Endodermal cell (in vitro differentiated cells): ENCODE data around the gene OR10V1. TPM values are rescaled to one million over a fixed set of nuclear protein-coding genes. Genes with fewer than 3 reads are reported as not detected.

Experiments
- DNase-seq: peaks from one replicate; pipeline ENCODE4 v3.0.0-alpha.2; 2017
- H3K27ac ChIP-seq: 2 replicates; pipeline ENCODE4 v1.5.1; 2013; ENCODE audit warnings: mild to moderate bottlenecking, low read depth, low read length, moderate library complexity
- H3K27me3 ChIP-seq: 2 replicates; pipeline ENCODE4 v1.6.1; 2013; ENCODE audit warnings: mild to moderate bottlenecking, low read length, moderate library complexity; ENCODE audit not compliant: insufficient read depth, control insufficient read depth, poor library complexity, severe bottlenecking
- H3K36me3 ChIP-seq: 2 replicates; pipeline ENCODE4 v1.7.0; 2013; ENCODE audit warnings: mild to moderate bottlenecking, low read length, moderate library complexity; ENCODE audit not compliant: control insufficient read depth, insufficient read depth
- H3K4me1 ChIP-seq: one replicate; pipeline ENCODE4 v1.7.0; 2013; ENCODE audit warnings: low read length; ENCODE audit not compliant: control insufficient read depth, insufficient read depth
- H3K4me3 ChIP-seq: 2 replicates; pipeline ENCODE4 v1.5.1; 2013; ENCODE audit warnings: mild to moderate bottlenecking, low read length, moderate library complexity
- H3K9ac ChIP-seq: 2 replicates; pipeline ENCODE4 v1.6.1; 2013; ENCODE audit warnings: mild to moderate bottlenecking, low read length, moderate library complexity; ENCODE audit not compliant: poor library complexity, severe bottlenecking; ENCODE audit errors: extremely low read depth
- H3K9me3 ChIP-seq: 2 replicates; pipeline ENCODE4 v1.6.1; 2013; ENCODE audit warnings: mild to moderate bottlenecking, low read length, moderate library complexity; ENCODE audit not compliant: control insufficient read depth
- H3K27ac Mint-ChIP-seq: 2 replicates; pipeline ENCODE4 v1.8.0; 2020; ENCODE audit warnings: mixed read lengths
- H3K27me3 Mint-ChIP-seq: 2 replicates; pipeline ENCODE4 v1.8.0; 2021; ENCODE audit warnings: mild to moderate bottlenecking, mixed read lengths; ENCODE audit not compliant: insufficient read depth
- H3K36me3 Mint-ChIP-seq: 2 replicates; pipeline ENCODE4 v1.8.0; 2020; ENCODE audit warnings: low read depth, mixed read lengths
- H3K4me1 Mint-ChIP-seq: 2 replicates; pipeline ENCODE4 v1.8.0; 2020; ENCODE audit warnings: mixed read lengths
- H3K4me3 Mint-ChIP-seq: 2 replicates; pipeline ENCODE4 v1.8.0; 2020; ENCODE audit warnings: mild to moderate bottlenecking, moderate library complexity, mixed read lengths
- H3K9me3 Mint-ChIP-seq: 2 replicates; pipeline ENCODE4 v1.8.0; 2020; ENCODE audit warnings: mild to moderate bottlenecking, mixed read lengths
- CTCF ChIP-seq: fragments of 200-600 bp; sonication (generic); conservative IDR thresholded peaks from 2 replicates; pipeline ENCODE4 v1.5.0; 2021; ENCODE audit warnings: antibody characterized with exemption, mild to moderate bottlenecking
- WGBS, 2 experiments: methylation state at CpG; one replicate each; pipeline versions ENCODE4 v1.1.5 to v1.1.7; 2013; ENCODE audit warnings: missing lambda C conversion rate in 2 of 2, mixed read lengths in 1 of 2; ENCODE audit not compliant: insufficient coverage in 1 of 2, insufficient read length in 1 of 2; 5-methylcytosine and 5-hydroxymethylcytosine counted together
- total RNA-seq, 2 donors: library from RNA; stranded (reverse); fragmentation: NEBNext Ultra II Directional in 1 of 2; extraction: Animal tissue kit (Norgen Biotek cat#: 25700) in 1 of 2; gene quantifications; 2 replicates in 1 of 2; 3 replicates in 1 of 2; pipeline ENCODE4 v1.2.1, GENCODE V29; 2021

Gene OR10V1
- total RNA-seq, 2 donors from 2014 or later: not detected

GRCh38 chr11:59666969-59667368 lies 46.7 kb downstream of the OR10V1 start:
- Histone ChIP-seq H3K27me3 (no peaks in the 10 kb centered on the region), H3K9me3 (no peaks in the 10 kb centered on the region), H3K9ac (no peak overlapping the region), H3K4me1 (no peaks in the 10 kb centered on the region), H3K4me3 (peak overlapping the region; percentile 94), H3K36me3 (peaks cover 52% of the 10 kb centered on the region), H3K27ac (no peak overlapping the region)
- no peak for DNase-seq
- Mint-ChIP-seq H3K9me3 (no peaks in the 10 kb centered on the region), H3K4me1 (peaks cover 18% of the 10 kb centered on the region), H3K27ac (no peak overlapping the region), H3K27me3 (no peaks in the 10 kb centered on the region), H3K4me3 (no peak overlapping the region), H3K36me3 (peaks cover 39% of the 10 kb centered on the region)
- 100% methylated on average over 1 of the region's 1 CpG for WGBS, 2 experiments
- TF ChIP-seq CTCF: no peak

Other genes with a start within 250 kb of the OR10V1 start
- not detected for gene OR4D10, start 240.5 kb downstream of the OR10V1 start, total RNA-seq
- gene OR4D11, start 210.3 kb downstream of the OR10V1 start, total RNA-seq: not detected
- gene OR4D9, start 202.3 kb downstream of the OR10V1 start, total RNA-seq: not detected
- 10 to 100 TPM; 41.2 to 44.3 TPM for gene OSBP, start 98.1 kb downstream of the OR10V1 start, total RNA-seq
- gene PATL1, start 44.8 kb downstream of the OR10V1 start, total RNA-seq: 10 to 100 TPM; 41.0 to 45.7 TPM
- gene STX3, start 41.5 kb upstream of the OR10V1 start, total RNA-seq: 100 to 1,000 TPM; 119 to 160 TPM
- gene MRPL16, start 96.9 kb upstream of the OR10V1 start, total RNA-seq: 10 to 100 TPM; 52.8 to 58.4 TPM
- not detected for gene CBLIF, start 131.7 kb upstream of the OR10V1 start, total RNA-seq
- not detected for gene TCN1, start 152.6 kb upstream of the OR10V1 start, total RNA-seq
- gene OOSP3, start 164.9 kb upstream of the OR10V1 start, total RNA-seq: not detected
- not detected for gene OOSP1, start 224.6 kb upstream of the OR10V1 start, total RNA-seq